ENCODE measurements around the gene TREML2.

- TF ChIP-seq ZFP3 (tag by site-specific recombination; IDR thresholded peaks at IDR 0.05; ENCODE audit: low read depth) (no peak), ZNF561 (tag by site-specific recombination; IDR thresholded peaks at IDR 0.05; ENCODE audit: borderline replicate concordance) (no peak), ZNF19 (tag by site-specific recombination; IDR thresholded peaks at IDR 0.05; ENCODE audit: low read depth) (no peak), CTCF (tag by site-specific recombination; IDR thresholded peaks at IDR 0.05) (no peak), ZSCAN16 (tag by site-specific recombination; IDR thresholded peaks at IDR 0.05) (no peak), BCL11A (tag by site-specific recombination; IDR thresholded peaks at IDR 0.05; ENCODE audit: low read depth) (no peak), ZNF211 (tag by site-specific recombination; IDR thresholded peaks at IDR 0.05; ENCODE audit: low read depth) (no peak), ZNF830 (tag by site-specific recombination; IDR thresholded peaks at IDR 0.05; ENCODE audit: low read depth) (no peak), ATF2 (tag by site-specific recombination; IDR thresholded peaks at IDR 0.05; ENCODE audit: low read depth) (no peak), ZNF658 (tag by site-specific recombination; IDR thresholded peaks at IDR 0.05) (no peak), ZNF350 (tag by site-specific recombination; IDR thresholded peaks at IDR 0.05) (no peak), ZNF398 (tag by site-specific recombination; IDR thresholded peaks at IDR 0.05) (no peak)
These were observed 40.0 kb downstream of the TREML2 start for GRCh38 chr6:41160933-41161332.
